HFF-Myc (cell line): ENCODE data around the gene TOMM70.
"Not testable (repeated sequence)": the region's sequence is repeated elsewhere in the genome, so short reads cannot be mapped to it uniquely, and the experiment has no call there.

Experiments
- DNase-seq: peaks from one replicate; pipeline ENCODE4 v3.0.0-alpha.2; 2011; ENCODE audit warnings: low read depth; ENCODE audit errors: extremely low read depth
- H3K4me3 ChIP-seq: replicated peaks from 2 replicates; pipeline ENCODE4 v1.5.1; 2011; ENCODE audit warnings: low read depth, mild to moderate bottlenecking, control low read depth, low read length
- CTCF ChIP-seq: IDR thresholded peaks from 2 replicates; pipeline ENCODE4 v1.5.1; 2012; ENCODE audit warnings: mild to moderate bottlenecking, low read depth, low read length, control low read depth; ENCODE audit errors: missing control alignments

The TOMM70 gene

GRCh38 chr3:100330651-100331050 is 70.2 kb downstream of the TOMM70 start:
- no peak for DNase-seq
- no peak for TF ChIP-seq CTCF
- no peak overlapping the region for H3K4me3 ChIP-seq

- no peak for DNase-seq
- no peak overlapping the region for H3K4me3 ChIP-seq
- no peak for TF ChIP-seq CTCF
Measured at GRCh38 chr3:100329800-100330489, 70.9 kb downstream of the TOMM70 start.

- not testable (repeated sequence) for DNase-seq, H3K4me3 ChIP-seq
Measured at GRCh38 chr3:100327377-100327776, 73.5 kb downstream of the TOMM70 start.

- no peak for DNase-seq
- TF ChIP-seq CTCF: no peak
- no peak overlapping the region for H3K4me3 ChIP-seq
Measured at GRCh38 chr3:100325827-100326226, 75.1 kb downstream of the TOMM70 start.

GRCh38 chr3:100324044-100324443 is 76.8 kb downstream of the TOMM70 start:
- no peak overlapping the region for H3K4me3 ChIP-seq
- TF ChIP-seq CTCF: no peak
- no peak for DNase-seq

GRCh38 chr3:100319951-100320350 is 80.9 kb downstream of the TOMM70 start:
- DNase-seq: no peak
- no peak for TF ChIP-seq CTCF
- H3K4me3 ChIP-seq: no peak overlapping the region

GRCh38 chr3:100317912-100318311 is 83.0 kb downstream of the TOMM70 start:
- DNase-seq: no peak
- no peak for TF ChIP-seq CTCF
- no peak overlapping the region for H3K4me3 ChIP-seq
